LNCaP clone FGC (cell line): ENCODE measurements around the gene OR2AE1.

Experiments used
- DNase-seq: peaks from one replicate; pipeline ENCODE4 v3.0.0-alpha.2; 2011; ENCODE audit warnings: low read depth
- H3K4me3 ChIP-seq: 2 replicates; pipeline ENCODE4 v1.5.1; 2011; ENCODE audit warnings: mild to moderate bottlenecking, low read depth, low read length, control low read depth
- TF ChIP-seq, protein P1 (sequence below): IDR thresholded peaks from 2 replicates; pipeline ENCODE4 v1.5.1; 2012; ENCODE audit warnings: mild to moderate bottlenecking; ENCODE audit not compliant: control insufficient read depth, insufficient read depth; ENCODE audit errors: extremely low read depth

OR2AE1 gene

DNA sequence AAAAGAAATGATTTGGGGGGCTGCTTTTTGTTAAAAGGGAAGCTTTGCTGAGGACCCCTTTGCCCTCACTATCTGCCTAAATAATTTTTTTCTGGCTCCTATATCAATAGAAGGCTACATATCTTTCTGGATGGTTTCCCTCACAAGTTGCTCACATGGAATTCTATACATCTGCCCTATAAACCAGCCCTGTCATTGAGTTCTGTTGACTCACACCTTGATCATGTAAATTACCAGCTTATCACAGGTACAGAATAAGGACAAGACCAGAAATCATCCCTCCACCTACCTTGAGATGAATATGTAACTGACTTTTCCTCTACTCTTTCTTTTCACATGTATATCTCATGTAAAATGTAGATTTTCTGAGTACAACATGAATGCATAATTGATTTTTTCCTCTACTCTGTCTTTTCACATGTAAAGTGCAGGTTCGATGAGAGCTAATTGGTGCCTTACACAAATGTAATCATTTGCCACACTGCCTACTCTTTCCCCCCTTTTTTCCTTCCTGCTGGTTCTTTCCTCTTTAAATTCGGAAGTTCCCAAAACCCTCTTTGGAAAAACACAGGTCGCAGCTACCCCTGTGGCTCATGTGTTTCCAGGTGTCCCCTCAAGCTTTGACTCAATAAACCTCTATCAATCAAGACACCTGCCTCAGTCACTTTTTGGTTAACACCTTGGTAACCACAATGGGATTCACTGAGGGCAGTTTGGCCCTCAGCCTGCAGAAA is 36.5 kb downstream of the OR2AE1 start:
- TF ChIP-seq, protein P1, sequence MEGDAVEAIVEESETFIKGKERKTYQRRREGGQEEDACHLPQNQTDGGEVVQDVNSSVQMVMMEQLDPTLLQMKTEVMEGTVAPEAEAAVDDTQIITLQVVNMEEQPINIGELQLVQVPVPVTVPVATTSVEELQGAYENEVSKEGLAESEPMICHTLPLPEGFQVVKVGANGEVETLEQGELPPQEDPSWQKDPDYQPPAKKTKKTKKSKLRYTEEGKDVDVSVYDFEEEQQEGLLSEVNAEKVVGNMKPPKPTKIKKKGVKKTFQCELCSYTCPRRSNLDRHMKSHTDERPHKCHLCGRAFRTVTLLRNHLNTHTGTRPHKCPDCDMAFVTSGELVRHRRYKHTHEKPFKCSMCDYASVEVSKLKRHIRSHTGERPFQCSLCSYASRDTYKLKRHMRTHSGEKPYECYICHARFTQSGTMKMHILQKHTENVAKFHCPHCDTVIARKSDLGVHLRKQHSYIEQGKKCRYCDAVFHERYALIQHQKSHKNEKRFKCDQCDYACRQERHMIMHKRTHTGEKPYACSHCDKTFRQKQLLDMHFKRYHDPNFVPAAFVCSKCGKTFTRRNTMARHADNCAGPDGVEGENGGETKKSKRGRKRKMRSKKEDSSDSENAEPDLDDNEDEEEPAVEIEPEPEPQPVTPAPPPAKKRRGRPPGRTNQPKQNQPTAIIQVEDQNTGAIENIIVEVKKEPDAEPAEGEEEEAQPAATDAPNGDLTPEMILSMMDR, result no peak
- DNase-seq, result no peak
- H3K4me3 ChIP-seq, result no peak overlapping the region

DNA sequence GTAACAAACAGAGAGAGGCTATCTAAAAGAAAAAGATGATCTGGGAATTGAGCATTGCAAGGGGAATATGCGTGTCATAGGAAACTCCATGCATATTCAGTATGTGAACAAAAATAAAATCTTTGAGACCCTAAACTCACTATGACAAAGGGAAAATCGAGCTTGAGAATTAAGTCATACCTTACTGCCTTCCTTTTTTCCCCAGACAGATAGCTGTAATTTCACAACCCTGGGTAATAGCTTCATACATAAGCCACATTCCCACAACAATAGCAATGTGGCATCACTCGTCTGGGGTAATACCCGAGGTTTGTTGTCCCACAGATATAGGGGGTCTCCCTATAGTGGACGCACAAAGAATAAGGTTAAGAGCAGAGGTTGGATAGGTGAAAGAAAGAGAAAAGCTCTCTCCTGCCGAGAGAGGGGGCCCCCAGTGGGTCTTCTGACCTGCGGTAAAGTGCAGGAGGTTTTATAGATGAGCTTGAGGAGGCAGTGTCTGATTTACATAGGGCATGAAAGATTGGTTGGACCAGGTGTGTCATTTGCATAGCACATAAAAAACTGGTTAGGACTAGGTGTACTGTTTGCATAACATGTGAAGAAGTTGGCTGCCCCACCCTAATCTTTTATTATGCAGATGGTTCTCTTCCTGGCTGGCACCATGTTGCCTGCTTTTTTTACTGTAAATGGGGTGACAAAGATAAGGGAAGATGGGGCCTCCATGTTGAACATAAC is 37.4 kb downstream of the OR2AE1 start:
- no peak overlapping the region; the same call in 1 of the 2 replicates for H3K4me3 ChIP-seq
- TF ChIP-seq, protein P1, result 0 out of 2 replicates have a peak, but pooled peaks have one; percentile 10
- DNase-seq, result peak; percentile 92

GRCh38 chr7:99837649-99838361 is 39.0 kb downstream of the OR2AE1 start:
- TF ChIP-seq, protein P1, result peak; percentile 56
- no peak overlapping the region for H3K4me3 ChIP-seq
- DNase-seq, result no peak

GRCh38 chr7:99835189-99835588 is 41.6 kb downstream of the OR2AE1 start:
- no peak for DNase-seq
- no peak overlapping the region for H3K4me3 ChIP-seq
- TF ChIP-seq, protein P1, result no peak

DNA sequence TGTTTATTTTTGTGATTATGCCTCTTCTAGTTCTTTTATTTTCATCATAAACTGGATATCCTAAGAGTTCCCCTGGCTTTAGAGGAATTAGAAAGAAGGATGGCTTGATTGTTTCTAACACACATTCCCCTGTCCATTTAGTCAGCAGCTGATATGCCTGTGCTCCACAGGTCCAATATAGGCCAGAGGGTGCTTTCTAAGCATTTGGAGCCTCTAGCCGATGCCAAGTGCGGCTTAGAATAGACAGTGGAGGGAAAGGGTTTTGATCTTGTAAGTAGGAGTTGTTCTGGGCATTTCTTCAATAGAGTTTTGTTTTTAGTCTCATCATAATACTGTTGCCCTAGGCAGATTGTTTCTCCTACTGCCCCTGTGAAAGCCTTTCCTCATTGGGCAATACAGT is 42.5 kb downstream of the OR2AE1 start:
- no peak overlapping the region for H3K4me3 ChIP-seq
- TF ChIP-seq, protein P1, result no peak
- DNase-seq, result no peak

GRCh38 chr7:99833289-99833877 is 43.5 kb downstream of the OR2AE1 start:
- DNase-seq, result no peak
- TF ChIP-seq, protein P1, result no peak
- H3K4me3 ChIP-seq, result no peak overlapping the region
